ENCODE measurements around the gene PRSS27. TPM values are rescaled to one million over a fixed set of nuclear protein-coding genes. Genes with fewer than 3 reads are reported as not detected.

The PRSS27 gene
- 0.13 and 0.24 TPM in 2 replicates for total RNA-seq (2014; rRNA removed; shearing (Covaris generic))
- 0.93 and 2.1 TPM in 2 replicates for polyA plus RNA-seq (2015; cell fraction: cytosol; rRNA removed)
- 0.85 and 3.7 TPM in 2 replicates for polyA plus RNA-seq (2015; cell fraction: nucleus; rRNA removed)

DNA sequence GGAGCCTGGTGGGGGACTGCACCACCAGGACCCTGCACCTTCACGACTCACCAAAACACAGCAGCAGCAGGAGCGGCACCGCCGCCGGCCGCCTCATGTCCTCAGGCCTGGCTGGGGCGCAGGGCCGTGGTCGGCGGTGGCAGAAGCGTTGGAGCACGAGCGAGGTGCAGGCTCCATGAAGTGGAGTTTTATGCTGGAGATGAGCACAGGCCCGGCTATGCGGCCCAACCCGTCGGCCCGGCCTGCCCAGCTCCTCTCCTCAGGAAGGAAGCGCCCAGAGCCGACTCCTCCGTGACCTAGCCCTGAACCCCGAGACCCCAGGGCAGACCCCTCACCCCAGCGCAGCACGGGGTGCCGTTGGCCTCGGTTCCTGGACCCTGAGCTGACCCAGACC, at the start of gene PRSS27:
Gene PRSS27 (minus strand): TSS at position 161 of the 394 bp plus-strand sequence. CDS start 64 bp downstream, at position 97.
- in situ Hi-C loops (cut with HindIII; ENCODE audit: low pct_unique_long_range_greater_than_20kb, low sequenced_read_pairs): no loop called here
- DNase-seq (ENCODE audit: low read depth, low spot score): no peak

DNA sequence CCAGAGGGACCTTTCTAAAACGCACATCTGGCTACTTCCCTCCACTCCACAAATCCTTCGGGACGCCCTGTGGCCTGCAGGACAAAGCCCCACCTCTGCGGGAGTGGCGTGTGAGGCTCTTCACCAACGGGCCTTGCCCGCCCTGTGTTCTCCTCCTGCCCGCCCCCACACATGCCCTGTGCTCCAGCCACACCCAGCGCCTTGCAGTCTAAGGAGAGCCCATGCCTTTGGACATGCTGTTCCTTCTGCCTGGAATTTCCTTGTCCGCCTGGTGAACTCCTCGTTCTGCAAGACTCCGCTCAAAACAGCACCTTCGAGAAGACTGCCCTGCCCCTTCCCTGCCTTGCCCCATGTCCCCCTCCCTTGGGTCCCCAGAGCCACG, 49.6 kb upstream of the PRSS27 start:
- in situ Hi-C loops (cut with HindIII; ENCODE audit: low pct_unique_long_range_greater_than_20kb, low sequenced_read_pairs): no loop called here
- peak; percentile 21 for DNase-seq (ENCODE audit: low read depth, low spot score)

DNA sequence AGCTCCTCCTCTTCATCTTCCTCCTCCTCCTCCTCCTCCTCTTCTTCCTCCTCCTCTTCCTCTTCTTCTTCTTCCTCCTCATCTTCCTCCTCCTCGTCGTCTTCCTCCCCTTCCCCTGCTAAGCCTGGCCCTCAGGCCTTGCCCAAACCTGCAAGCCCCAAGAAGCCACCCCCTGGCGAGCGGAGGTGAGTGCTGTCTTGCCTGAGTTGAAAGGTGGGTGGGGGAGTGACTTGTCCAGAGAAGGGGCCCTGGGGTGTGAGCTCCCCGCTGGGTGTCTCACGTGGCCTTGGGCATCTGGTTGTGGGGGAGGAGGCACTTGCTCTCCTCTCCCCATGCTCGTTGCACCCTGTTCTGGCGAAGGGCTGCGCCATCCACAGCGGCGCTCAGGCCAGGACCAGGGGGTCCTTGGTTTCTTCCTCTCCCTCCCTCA, 49.1 kb upstream of the PRSS27 start:
- no peak for DNase-seq (ENCODE audit: low read depth, low spot score)
- in situ Hi-C loops (cut with HindIII; ENCODE audit: low pct_unique_long_range_greater_than_20kb, low sequenced_read_pairs): no loop called here

DNA sequence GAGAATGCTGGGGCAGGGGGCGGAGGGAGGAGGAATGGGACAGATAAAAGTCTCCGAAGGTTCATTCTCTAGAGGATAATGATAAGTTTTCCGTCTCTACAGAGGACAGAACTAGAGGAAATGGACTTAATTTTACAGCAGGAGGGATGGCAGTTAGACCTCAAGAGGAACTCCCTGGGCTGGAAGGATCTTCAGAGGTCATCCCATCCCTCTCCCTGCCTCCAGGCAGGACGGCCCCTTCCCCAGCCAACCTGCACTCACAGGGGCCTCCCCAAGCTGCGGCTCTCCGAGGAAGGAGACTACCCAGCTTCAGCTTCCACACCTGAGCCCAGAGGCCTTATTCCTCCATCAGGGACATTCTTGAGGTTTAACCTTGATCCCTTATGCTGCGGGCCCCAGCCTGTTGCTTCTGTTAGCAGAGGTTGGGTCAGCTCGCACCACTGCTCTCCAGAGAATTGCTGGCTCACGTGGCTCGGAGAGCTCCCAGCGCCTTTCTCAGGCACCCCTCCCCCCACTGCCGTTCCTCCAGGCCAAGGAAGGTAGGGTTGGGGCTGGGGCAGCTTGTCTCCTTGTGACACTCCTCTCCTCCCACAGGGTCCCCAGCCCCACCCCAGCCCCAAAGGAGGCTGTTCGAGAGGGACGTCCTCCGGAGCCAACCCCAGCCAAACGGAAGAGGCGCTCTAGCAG, 48.5 kb upstream of the PRSS27 start:
- no peak for DNase-seq (ENCODE audit: low read depth, low spot score)
- in situ Hi-C loops (cut with HindIII; ENCODE audit: low pct_unique_long_range_greater_than_20kb, low sequenced_read_pairs): no loop called here

DNA sequence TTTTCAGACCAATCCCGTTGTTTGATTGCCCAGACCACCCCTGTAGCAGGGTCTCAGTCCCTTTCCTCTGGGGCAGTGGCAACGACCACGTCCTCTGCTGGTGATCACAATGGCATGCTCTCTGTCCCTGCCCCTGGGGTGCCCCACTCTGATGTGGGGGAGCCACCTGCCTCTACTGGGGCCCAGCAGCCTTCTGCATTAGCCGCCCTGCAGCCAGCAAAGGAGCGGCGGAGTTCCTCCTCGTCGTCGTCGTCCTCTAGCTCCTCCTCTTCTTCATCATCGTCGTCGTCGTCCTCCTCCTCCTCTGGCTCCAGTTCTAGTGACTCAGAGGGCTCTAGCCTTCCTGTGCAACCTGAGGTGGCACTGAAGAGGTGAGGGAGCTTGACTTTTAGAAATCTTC, 47.9 kb upstream of the PRSS27 start:
- no peak for DNase-seq (ENCODE audit: low read depth, low spot score)
- in situ Hi-C loops (cut with HindIII; ENCODE audit: low pct_unique_long_range_greater_than_20kb, low sequenced_read_pairs): no loop called here

DNA sequence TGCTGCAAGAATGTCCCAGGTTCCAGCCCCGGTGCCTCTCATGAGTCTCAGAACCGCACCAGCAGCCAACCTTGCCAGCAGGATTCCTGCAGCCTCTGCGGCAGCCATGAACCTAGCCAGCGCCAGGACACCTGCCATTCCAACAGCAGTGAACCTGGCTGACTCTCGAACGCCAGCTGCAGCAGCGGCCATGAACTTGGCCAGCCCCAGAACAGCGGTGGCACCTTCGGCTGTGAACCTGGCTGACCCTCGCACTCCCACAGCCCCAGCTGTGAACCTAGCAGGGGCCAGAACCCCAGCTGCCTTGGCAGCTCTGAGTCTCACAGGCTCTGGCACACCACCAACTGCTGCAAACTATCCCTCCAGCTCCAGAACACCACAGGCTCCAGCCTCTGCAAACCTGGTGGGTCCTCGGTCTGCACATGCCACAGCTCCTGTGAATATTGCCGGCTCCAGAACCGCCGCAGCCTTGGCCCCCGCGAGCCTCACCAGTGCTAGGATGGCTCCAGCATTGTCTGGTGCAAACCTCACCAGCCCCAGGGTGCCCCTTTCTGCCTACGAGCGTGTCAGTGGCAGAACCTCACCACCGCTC, 47.2 kb upstream of the PRSS27 start:
- in situ Hi-C loops (cut with HindIII; ENCODE audit: low pct_unique_long_range_greater_than_20kb, low sequenced_read_pairs): no loop called here
- DNase-seq (ENCODE audit: low read depth, low spot score): no peak

DNA sequence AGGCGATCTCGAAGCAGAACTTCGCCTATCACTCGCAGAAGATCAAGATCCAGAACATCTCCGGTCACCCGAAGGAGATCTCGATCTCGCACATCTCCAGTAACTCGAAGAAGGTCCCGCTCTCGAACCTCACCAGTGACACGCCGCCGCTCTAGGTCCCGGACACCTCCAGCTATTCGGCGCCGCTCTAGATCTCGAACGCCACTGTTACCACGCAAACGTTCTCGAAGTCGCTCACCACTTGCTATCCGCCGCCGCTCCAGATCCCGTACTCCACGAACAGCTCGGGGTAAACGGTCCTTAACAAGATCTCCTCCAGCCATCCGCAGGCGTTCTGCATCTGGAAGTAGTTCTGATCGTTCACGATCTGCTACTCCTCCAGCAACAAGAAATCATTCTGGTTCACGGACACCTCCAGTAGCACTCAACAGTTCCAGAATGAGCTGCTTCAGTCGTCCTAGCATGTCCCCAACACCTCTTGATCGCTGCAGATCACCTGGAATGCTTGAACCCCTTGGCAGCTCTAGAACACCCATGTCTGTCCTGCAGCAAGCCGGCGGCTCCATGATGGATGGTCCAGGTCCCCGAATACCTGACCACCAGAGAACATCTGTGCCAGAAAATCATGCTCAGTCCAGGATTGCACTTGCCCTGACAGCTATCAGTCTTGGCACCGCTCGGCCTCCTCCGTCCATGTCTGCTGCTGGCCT, 46.6 kb upstream of the PRSS27 start:
- DNase-seq (ENCODE audit: low read depth, low spot score): no peak
- in situ Hi-C loops (cut with HindIII; ENCODE audit: low pct_unique_long_range_greater_than_20kb, low sequenced_read_pairs): no loop called here

DNA sequence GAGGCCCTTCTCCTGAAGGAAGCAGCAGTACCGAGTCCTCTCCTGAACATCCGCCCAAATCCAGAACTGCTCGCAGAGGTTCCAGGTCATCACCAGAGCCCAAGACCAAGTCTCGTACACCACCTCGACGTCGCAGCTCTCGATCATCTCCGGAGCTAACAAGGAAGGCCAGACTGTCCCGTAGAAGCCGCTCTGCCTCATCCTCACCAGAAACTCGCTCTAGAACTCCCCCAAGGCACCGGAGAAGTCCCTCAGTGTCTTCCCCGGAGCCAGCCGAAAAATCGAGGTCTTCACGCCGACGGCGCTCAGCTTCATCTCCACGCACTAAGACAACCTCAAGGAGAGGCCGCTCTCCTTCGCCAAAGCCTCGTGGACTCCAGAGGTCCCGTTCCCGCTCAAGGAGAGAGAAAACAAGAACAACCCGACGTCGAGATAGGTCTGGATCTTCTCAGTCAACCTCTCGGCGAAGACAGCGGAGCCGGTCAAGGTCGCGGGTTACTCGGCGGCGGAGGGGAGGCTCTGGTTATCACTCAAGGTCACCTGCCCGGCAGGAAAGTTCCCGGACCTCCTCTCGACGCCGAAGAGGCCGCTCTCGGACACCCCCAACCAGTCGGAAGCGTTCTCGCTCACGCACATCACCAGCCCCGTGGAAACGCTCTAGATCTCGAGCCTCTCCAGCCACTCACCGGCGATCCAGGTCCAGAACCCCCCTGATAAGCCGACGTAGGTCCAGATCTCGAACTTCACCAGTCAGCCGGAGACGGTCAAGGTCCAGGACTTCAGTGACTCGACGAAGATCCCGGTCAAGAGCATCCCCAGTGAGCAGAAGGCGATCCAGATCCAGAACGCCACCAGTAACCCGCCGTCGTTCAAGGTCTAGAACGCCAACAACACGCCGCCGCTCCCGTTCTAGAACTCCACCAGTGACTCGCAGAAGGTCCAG, 45.7 kb upstream of the PRSS27 start:
- DNase-seq (ENCODE audit: low read depth, low spot score): no peak
- in situ Hi-C loops (cut with HindIII; ENCODE audit: low pct_unique_long_range_greater_than_20kb, low sequenced_read_pairs): no loop called here

DNA sequence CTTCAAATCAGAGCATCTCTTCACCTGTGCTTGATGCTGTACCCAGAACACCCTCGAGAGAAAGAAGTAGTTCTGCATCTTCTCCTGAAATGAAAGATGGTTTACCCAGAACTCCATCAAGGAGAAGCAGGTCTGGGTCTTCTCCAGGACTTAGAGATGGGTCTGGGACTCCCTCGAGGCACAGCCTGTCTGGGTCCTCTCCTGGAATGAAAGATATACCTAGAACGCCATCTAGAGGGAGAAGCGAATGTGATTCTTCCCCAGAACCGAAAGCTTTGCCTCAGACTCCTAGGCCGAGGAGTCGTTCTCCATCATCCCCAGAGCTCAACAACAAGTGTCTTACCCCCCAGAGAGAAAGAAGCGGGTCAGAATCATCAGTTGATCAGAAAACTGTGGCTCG, 44.7 kb upstream of the PRSS27 start:
- no peak for DNase-seq (ENCODE audit: low read depth, low spot score)
- in situ Hi-C loops (cut with HindIII; ENCODE audit: low pct_unique_long_range_greater_than_20kb, low sequenced_read_pairs): no loop called here

DNA sequence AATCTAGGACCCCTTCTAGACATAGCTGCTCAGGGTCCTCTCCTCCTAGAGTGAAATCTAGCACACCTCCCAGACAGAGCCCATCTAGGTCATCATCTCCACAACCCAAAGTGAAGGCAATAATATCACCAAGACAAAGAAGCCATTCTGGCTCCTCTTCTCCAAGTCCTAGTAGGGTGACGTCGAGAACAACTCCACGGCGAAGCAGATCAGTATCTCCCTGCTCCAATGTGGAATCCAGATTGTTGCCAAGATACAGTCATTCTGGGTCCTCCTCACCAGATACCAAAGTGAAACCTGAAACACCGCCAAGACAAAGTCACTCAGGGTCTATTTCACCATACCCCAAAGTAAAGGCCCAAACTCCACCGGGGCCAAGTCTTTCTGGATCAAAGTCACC, 43.1 kb upstream of the PRSS27 start:
- in situ Hi-C loops (cut with HindIII; ENCODE audit: low pct_unique_long_range_greater_than_20kb, low sequenced_read_pairs): no loop called here
- DNase-seq (ENCODE audit: low read depth, low spot score): no peak

DNA sequence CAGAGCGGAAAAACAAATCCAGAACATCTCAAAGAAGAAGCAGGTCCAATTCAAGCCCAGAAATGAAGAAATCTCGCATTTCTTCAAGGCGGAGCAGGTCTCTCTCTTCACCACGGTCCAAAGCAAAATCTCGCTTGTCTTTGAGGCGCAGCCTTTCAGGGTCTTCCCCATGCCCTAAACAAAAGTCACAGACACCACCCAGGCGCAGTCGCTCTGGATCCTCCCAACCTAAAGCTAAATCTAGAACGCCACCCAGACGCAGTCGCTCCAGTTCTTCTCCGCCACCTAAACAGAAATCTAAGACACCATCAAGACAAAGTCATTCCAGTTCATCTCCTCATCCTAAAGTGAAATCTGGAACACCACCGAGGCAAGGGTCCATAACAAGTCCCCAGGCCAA, 42.7 kb upstream of the PRSS27 start:
- in situ Hi-C loops (cut with HindIII; ENCODE audit: low pct_unique_long_range_greater_than_20kb, low sequenced_read_pairs): no loop called here

DNA sequence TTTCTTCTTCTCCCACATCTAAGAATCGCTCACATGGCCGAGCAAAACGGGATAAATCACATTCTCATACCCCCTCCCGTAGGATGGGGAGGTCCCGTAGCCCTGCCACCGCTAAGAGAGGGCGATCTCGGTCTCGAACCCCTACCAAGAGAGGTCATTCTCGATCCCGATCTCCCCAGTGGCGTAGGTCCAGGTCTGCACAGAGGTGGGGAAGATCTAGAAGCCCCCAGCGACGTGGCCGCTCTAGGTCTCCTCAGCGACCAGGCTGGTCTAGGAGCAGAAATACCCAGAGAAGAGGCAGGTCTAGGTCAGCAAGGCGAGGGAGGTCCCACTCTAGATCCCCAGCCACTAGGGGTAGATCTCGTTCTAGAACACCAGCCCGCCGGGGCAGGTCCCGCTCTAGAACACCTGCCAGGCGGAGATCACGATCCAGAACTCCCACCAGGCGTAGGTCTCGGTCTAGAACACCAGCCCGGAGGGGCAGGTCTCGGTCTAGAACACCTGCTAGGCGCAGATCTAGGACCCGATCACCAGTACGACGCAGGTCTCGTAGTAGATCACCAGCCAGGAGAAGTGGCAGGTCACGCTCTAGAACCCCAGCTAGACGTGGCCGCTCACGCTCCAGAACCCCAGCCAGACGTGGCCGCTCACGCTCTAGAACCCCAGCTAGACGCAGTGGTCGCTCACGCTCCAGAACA, 42.0 kb upstream of the PRSS27 start:
- in situ Hi-C loops (cut with HindIII; ENCODE audit: low pct_unique_long_range_greater_than_20kb, low sequenced_read_pairs): no loop called here
- no peak for DNase-seq (ENCODE audit: low read depth, low spot score)

More for the DNA sequence above, 42.7 kb upstream of the PRSS27 start:
- DNase-seq (ENCODE audit: low read depth, low spot score): no peak

DNA sequence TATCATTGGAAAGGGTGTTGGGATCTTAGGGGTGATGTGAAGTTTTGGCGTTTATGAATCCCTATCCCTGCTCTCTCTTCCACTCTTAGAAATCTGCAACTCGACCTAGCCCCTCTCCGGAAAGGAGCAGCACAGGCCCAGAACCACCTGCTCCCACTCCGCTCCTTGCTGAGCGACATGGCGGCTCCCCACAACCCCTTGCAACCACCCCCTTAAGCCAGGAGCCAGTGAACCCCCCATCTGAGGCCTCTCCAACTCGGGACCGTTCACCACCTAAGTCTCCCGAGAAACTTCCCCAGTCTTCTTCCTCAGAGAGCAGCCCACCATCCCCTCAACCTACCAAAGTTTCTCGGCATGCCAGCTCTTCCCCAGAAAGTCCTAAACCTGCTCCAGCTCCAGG, 41.4 kb upstream of the PRSS27 start:
- DNase-seq (ENCODE audit: low read depth, low spot score): no peak
- in situ Hi-C loops (cut with HindIII; ENCODE audit: low pct_unique_long_range_greater_than_20kb, low sequenced_read_pairs): no loop called here

DNA sequence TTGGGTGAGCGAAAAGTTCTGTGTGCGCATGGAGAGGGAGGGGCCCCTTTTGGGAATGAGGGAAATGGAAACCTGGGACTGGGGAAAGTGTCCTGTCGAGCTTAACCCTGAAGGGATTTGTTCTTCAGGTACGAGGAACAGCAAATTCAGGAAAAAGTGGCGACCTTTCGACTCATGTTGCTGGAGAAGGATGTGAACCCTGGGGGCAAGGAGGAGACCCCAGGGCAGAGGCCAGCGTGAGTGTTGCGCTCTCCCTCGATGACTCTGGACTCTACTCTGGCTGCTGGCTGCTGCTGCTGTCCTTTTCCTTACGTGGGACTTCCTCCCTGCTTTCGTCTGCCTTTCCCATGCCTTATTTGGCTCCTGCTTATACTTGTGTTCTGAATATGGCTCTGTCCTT, 37.3 kb upstream of the PRSS27 start:
- in situ Hi-C loops (cut with HindIII; ENCODE audit: low pct_unique_long_range_greater_than_20kb, low sequenced_read_pairs): no loop called here
- DNase-seq (ENCODE audit: low read depth, low spot score): no peak

DNA sequence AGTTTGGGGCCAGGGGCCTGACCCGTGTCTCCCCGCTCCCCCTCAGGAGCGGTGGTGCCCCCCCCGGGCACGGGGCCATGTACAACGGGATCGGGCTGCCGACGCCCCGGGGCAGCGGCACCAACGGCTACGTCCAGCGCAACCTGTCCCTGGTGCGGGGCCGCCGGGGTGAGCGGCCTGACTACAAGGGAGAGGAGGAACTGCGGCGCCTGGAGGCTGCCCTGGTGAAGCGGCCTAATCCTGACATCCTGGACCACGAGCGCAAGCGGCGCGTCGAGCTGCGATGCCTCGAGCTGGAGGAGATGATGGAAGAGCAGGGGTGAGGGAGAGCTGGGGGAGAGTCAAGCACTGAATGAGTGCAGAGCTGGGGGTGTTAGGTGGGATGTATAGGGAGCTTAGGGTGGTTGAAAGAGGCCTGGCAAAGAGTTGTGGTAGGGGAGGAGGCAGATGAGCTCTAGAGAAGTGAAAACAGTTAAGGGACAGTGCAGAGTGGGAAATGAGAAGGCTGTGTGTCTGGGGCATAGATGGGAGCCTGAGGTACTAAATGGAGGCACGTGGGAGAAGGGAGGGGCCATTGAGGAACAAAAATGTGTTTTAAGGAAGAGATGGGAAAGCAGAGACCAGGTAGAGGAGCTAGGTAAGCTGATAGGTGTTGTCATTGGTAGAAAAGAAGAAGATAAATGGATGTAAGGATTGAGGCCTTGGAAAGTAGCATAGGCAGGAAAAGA, 36.4 kb upstream of the PRSS27 start:
- DNase-seq (ENCODE audit: low read depth, low spot score): no peak
- in situ Hi-C loops (cut with HindIII; ENCODE audit: low pct_unique_long_range_greater_than_20kb, low sequenced_read_pairs): no loop called here

DNA sequence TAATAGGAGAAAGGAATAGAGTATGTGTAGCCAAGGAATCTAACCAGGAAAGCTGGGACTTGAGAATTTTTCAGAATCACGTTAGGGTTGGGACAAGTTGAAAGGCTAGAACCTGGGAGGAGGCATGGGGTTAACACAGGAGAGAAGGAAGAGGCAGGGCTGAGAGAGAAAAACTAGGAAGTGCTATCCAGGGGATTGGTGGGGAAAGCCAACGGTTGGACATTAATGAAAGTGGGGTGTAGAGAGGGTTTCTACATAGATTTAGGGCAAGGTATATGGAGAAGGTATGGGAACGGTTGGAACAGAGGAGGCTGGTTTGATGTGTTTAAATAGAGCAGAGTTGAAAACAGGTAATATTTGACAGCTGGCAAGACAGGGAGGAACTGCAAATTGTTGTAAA, 35.1 kb upstream of the PRSS27 start:
- in situ Hi-C loops (cut with HindIII; ENCODE audit: low pct_unique_long_range_greater_than_20kb, low sequenced_read_pairs): no loop called here
- DNase-seq (ENCODE audit: low read depth, low spot score): no peak

DNA sequence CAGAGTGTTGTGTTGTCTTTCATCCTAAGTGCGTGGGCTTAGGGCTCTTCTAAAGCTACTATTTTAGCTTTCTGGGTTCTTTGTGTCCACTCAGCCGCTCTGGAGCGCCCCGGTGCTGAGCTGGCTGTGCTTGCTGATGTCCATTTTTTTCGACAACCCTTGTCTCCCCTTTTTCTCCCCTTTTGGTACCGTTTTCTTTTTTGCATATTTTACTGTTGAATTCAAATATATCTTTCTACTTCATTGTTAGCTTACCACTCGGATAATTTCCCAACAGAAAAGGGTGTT, 33.7 kb upstream of the PRSS27 start:
- in situ Hi-C loops (cut with HindIII; ENCODE audit: low pct_unique_long_range_greater_than_20kb, low sequenced_read_pairs): no loop called here
- DNase-seq (ENCODE audit: low read depth, low spot score): no peak
